ENCODE results near the gene FADS2. TPM values are rescaled to one million over a fixed set of nuclear protein-coding genes. Genes with fewer than 3 reads are reported as not detected.

The FADS2 gene
- total and polyA plus RNA-seq, 2 of the 13 experiments (the other 11 are each of a cell fraction or from before 2014, with no cell fraction given): 90.1 to 124 TPM

- no peak overlapping the region for H3K9ac ChIP-seq (ENCODE audit: insufficient read depth, low read depth, low read length)
- H3K27ac ChIP-seq (ENCODE audit: extremely low read length, insufficient read depth, low read length): no peak overlapping the region
- H3K9me3 ChIP-seq (ENCODE audit: low read length): no peaks in the 10 kb centered on the region
- no peaks in the 10 kb centered on the region for H4K20me1 ChIP-seq (ENCODE audit: insufficient read depth, low read length)
- no peak overlapping the region for H3K4me3 ChIP-seq (replicated peaks in 1 of 3; ENCODE audit: insufficient read depth in 1 of 3, low read depth in 2 of 3, low read length in 3 of 3)
- CTCF ChIA-PET (ENCODE audit: low intra/inter-chr PET ratio, low total read pairs): no interaction called here
- DNase-seq (ENCODE audit: low spot score): no peak
- 90% methylated on average over 7 of the region's 12 CpGs for WGBS (ENCODE audit: low lambda C conversion rate)
- no peak overlapping the region for H3K4me2 ChIP-seq (ENCODE audit: low read depth, low read length)
- H3K79me2 ChIP-seq (ENCODE audit: insufficient read depth, low read length): peaks cover 23% of the 10 kb centered on the region
- TF ChIP-seq ARID3A (IDR thresholded peaks at IDR 0.05; ENCODE audit: low read depth, low read length): no peak
- TF ChIP-seq GPN1 (CRISPR knock-in tag; IDR thresholded peaks at IDR 0.05; ENCODE audit: borderline replicate concordance): no peak
- TF ChIP-seq ZNF598 (CRISPR knock-in tag; IDR thresholded peaks at IDR 0.05; ENCODE audit: borderline replicate concordance): no peak
- TF ChIP-seq SMARCC2 (IDR thresholded peaks at IDR 0.05): no peak
- TF ChIP-seq ZNF780A (CRISPR knock-in tag; IDR thresholded peaks at IDR 0.05): no peak
- no peak for TF ChIP-seq GMEB1 (CRISPR knock-in tag; IDR thresholded peaks at IDR 0.05; ENCODE audit: borderline replicate concordance)
- no peak for TF ChIP-seq DMAP1 (CRISPR knock-in tag; IDR thresholded peaks at IDR 0.05)
- TF ChIP-seq ZNF282 (IDR thresholded peaks at IDR 0.05; ENCODE audit: partially characterized antibody): no peak
- no peak for TF ChIP-seq FOXK1 (CRISPR knock-in tag; IDR thresholded peaks at IDR 0.05; ENCODE audit: borderline replicate concordance, low read depth)
- TF ChIP-seq MLX (CRISPR knock-in tag; IDR thresholded peaks at IDR 0.05): no peak
- TF ChIP-seq ZNF292 (CRISPR knock-in tag; IDR thresholded peaks at IDR 0.05; ENCODE audit: borderline replicate concordance, low read depth): no peak
- no peak for TF ChIP-seq ZNF354B (CRISPR knock-in tag; IDR thresholded peaks at IDR 0.05)
- no peak for TF ChIP-seq TP53 (CRISPR knock-in tag; conservative IDR thresholded peaks at IDR 0.05)
- TF ChIP-seq ZNF225 (CRISPR knock-in tag; IDR thresholded peaks at IDR 0.05): no peak
- no peak for TF ChIP-seq SSRP1 (CRISPR knock-in tag; IDR thresholded peaks at IDR 0.05)
- no peak for TF ChIP-seq ZBTB26 (CRISPR knock-in tag; IDR thresholded peaks at IDR 0.05; ENCODE audit: borderline replicate concordance)
- no peak for TF ChIP-seq HNRNPL (IDR thresholded peaks at IDR 0.05; ENCODE audit: low read depth, low read length)
- TF ChIP-seq SRSF9 (IDR thresholded peaks at IDR 0.05; ENCODE audit: borderline replicate concordance, insufficient read depth, low read depth, low read length, poor library complexity, severe bottlenecking): no peak
- TF ChIP-seq ZNF33B (CRISPR knock-in tag; IDR thresholded peaks at IDR 0.05): no peak
- BruUV-seq (replicated peaks): no TSS peak
- no peak for FAIRE-seq
- H2AFZ ChIP-seq (ENCODE audit: low read length): no peak overlapping the region
- ATAC-seq: no peak; the same call in 2 of the 3 replicates
- in situ Hi-C loops (cut with HindIII; ENCODE audit: extremely low pct_ligation_motif_present, low pct_unique_long_range_greater_than_20kb) (no loop called here), intact Hi-C loops (cut with micrococcal nuclease; ENCODE audit: unreplicated experiment) (no loop called here)
- peaks cover 25% of the 10 kb centered on the region for H3K4me1 ChIP-seq (ENCODE audit: insufficient read depth, low read length)
- H3K36me3 ChIP-seq (replicated peaks in 1 of 2; ENCODE audit: control insufficient read depth in 1 of 2, insufficient read depth in 2 of 2, low read length in 2 of 2): peaks cover 0 to 2% of the 10 kb centered on the region in 2 experiments; a peak in 2 of 5 replicates
- POLR2A ChIA-PET: no interaction called here
- H3K27me3 ChIP-seq (ENCODE audit: control insufficient read depth in 1 of 2, insufficient read depth in 2 of 2, low read length in 2 of 2): no peaks in the 10 kb centered on the region
Measured at GRCh38 chr11:61834278-61835048, 6.4 kb downstream of the FADS2 start.

Measured in HepG2 (cell line).